H9 (cell line): Measurements from ENCODE around the gene TRPM3. TPM values are rescaled to one million over a fixed set of nuclear protein-coding genes. Genes with fewer than 3 reads are reported as not detected.

ENCODE experiments used
- DNase-seq: peaks from one replicate; pipeline ENCODE4 v3.0.0-alpha.2; 2017
- H2AFZ ChIP-seq: one replicate; pipeline ENCODE4 v1.6.1; 2013; ENCODE audit warnings: mild to moderate bottlenecking, low read length, control low read depth, moderate library complexity
- H2AK5ac ChIP-seq: 2 replicates; pipeline ENCODE4 v1.6.1; 2013; ENCODE audit warnings: low read length, control low read depth, mixed read lengths; ENCODE audit not compliant: insufficient read length
- H2BK120ac ChIP-seq: one replicate; pipeline ENCODE4 v1.6.1; 2013; ENCODE audit warnings: low read depth, mild to moderate bottlenecking, low read length, control low read depth, inconsistent platforms; ENCODE audit not compliant: poor library complexity, severe bottlenecking
- H2BK12ac ChIP-seq: 2 replicates; pipeline ENCODE4 v1.6.1; 2013; ENCODE audit warnings: low read length, control low read depth, mixed read lengths, low read depth; ENCODE audit not compliant: insufficient read length
- H2BK15ac ChIP-seq: 2 replicates; pipeline ENCODE4 v1.6.1; 2013; ENCODE audit warnings: low read depth, low read length, control low read depth
- H2BK20ac ChIP-seq: one replicate; pipeline ENCODE4 v1.6.1; 2013; ENCODE audit warnings: low read depth, mild to moderate bottlenecking, low read length, control low read depth, inconsistent platforms; ENCODE audit not compliant: poor library complexity, severe bottlenecking
- H2BK5ac ChIP-seq: 2 replicates; pipeline ENCODE4 v1.6.1; 2013; ENCODE audit warnings: low read length, control low read depth, mixed read lengths; ENCODE audit not compliant: insufficient read length
- H3K14ac ChIP-seq: 2 replicates; pipeline ENCODE4 v1.6.1; 2013; ENCODE audit warnings: low read length, control low read depth; ENCODE audit not compliant: insufficient read depth
- H3K18ac ChIP-seq: 2 replicates; pipeline ENCODE4 v1.6.1; 2013; ENCODE audit warnings: low read depth, mild to moderate bottlenecking, mixed read lengths, low read length, control low read depth; ENCODE audit not compliant: insufficient read length
- H3K23ac ChIP-seq: 2 replicates; pipeline ENCODE4 v1.6.1; 2013; ENCODE audit warnings: low read length, control low read depth, mixed read lengths, low read depth; ENCODE audit not compliant: insufficient read length
- H3K23me2 ChIP-seq: 2 replicates; pipeline ENCODE4 v1.6.1; 2013; ENCODE audit warnings: low read depth, mild to moderate bottlenecking, mixed read lengths, low read length, control low read depth; ENCODE audit not compliant: insufficient read length, poor library complexity, severe bottlenecking
- H3K27ac ChIP-seq: 2 replicates; pipeline ENCODE4 v1.5.1; 2013; ENCODE audit warnings: low read length, control low read depth, mixed read lengths, low read depth; ENCODE audit not compliant: insufficient read length
- H3K27me3 ChIP-seq: 2 replicates; pipeline ENCODE4 v1.6.1; 2013; ENCODE audit warnings: low read length, control low read depth, inconsistent platforms; ENCODE audit not compliant: insufficient read depth
- H3K4ac ChIP-seq: 2 replicates; pipeline ENCODE4 v1.6.1; 2013; ENCODE audit warnings: low read depth, mild to moderate bottlenecking, control low read depth, inconsistent platforms, low read length, moderate library complexity
- H3K4me1 ChIP-seq: 2 replicates; pipeline ENCODE4 v1.6.1; 2013; ENCODE audit warnings: low read length, control low read depth, inconsistent platforms; ENCODE audit not compliant: insufficient read depth
- H3K4me2 ChIP-seq: 2 replicates; pipeline ENCODE4 v1.6.1; 2013; ENCODE audit warnings: low read length, control low read depth, mixed read lengths; ENCODE audit not compliant: insufficient read length, insufficient read depth
- H3K56ac ChIP-seq: 2 replicates; pipeline ENCODE4 v1.6.1; 2013; ENCODE audit warnings: low read depth, mild to moderate bottlenecking, mixed read lengths, low read length, control low read depth; ENCODE audit not compliant: insufficient read length
- H3K79me1 ChIP-seq: 2 replicates; pipeline ENCODE4 v1.6.1; 2013; ENCODE audit warnings: low read depth, mild to moderate bottlenecking, moderate library complexity, low read length, control low read depth, inconsistent platforms; ENCODE audit not compliant: insufficient read depth, poor library complexity, severe bottlenecking
- H3K79me2 ChIP-seq: 2 replicates; pipeline ENCODE4 v1.6.1; 2013; ENCODE audit warnings: low read length, control low read depth, inconsistent platforms; ENCODE audit not compliant: insufficient read depth
- H3K9ac ChIP-seq: 2 replicates; pipeline ENCODE4 v1.6.1; 2013; ENCODE audit warnings: low read length, control low read depth, mixed read lengths; ENCODE audit not compliant: insufficient read length; ENCODE audit errors: extremely low read depth
- H3K9me3 ChIP-seq: one replicate; pipeline ENCODE4 v1.6.1; 2013; ENCODE audit warnings: low read depth, low read length, inconsistent platforms; ENCODE audit not compliant: control insufficient read depth
- H3T11ph ChIP-seq: one replicate; pipeline ENCODE4 v1.6.1; 2013; ENCODE audit warnings: mild to moderate bottlenecking, low read length, control low read depth, inconsistent platforms
- H4K20me1 ChIP-seq: one replicate; pipeline ENCODE4 v1.6.1; 2013; ENCODE audit not compliant: control insufficient read depth, insufficient read length, insufficient read depth
- H4K5ac ChIP-seq: 2 replicates; pipeline ENCODE4 v1.6.1; 2013; ENCODE audit warnings: low read depth, mild to moderate bottlenecking, mixed read lengths, low read length, control low read depth; ENCODE audit not compliant: insufficient read length
- H4K8ac ChIP-seq: replicated peaks from 2 replicates; pipeline ENCODE4 v1.6.1; 2013; ENCODE audit warnings: low read length, control low read depth, mixed read lengths, low read depth; ENCODE audit not compliant: insufficient read length
- H4K91ac ChIP-seq: 2 replicates; pipeline ENCODE4 v1.6.1; 2013; ENCODE audit warnings: low read depth, mild to moderate bottlenecking, moderate library complexity, mixed read lengths, low read length, control low read depth; ENCODE audit not compliant: insufficient read length
- H3K27ac Mint-ChIP-seq, 3 experiments: 2 replicates in 2 of 3; 3 replicates in 1 of 3; pipeline ENCODE4 v1.8.0; 2020 to 2021; ENCODE audit warnings: mixed read lengths in 3 of 3, mild to moderate bottlenecking in 1 of 3, moderate library complexity in 1 of 3
- H3K27me3 Mint-ChIP-seq: 2 replicates; pipeline ENCODE4 v1.8.0; 2021; ENCODE audit warnings: low read depth, mild to moderate bottlenecking, moderate library complexity, mixed read lengths
- H3K36me3 Mint-ChIP-seq, 3 experiments: 2 replicates in 2 of 3; 3 replicates in 1 of 3; pipeline ENCODE4 v1.8.0; 2020 to 2021; ENCODE audit warnings: low read depth in 3 of 3, mixed read lengths in 3 of 3; ENCODE audit not compliant: insufficient read depth in 1 of 3
- H3K4me1 Mint-ChIP-seq, 2 experiments: 2 replicates each; pipeline ENCODE4 v1.8.0; 2020; ENCODE audit warnings: mixed read lengths in 2 of 2
- H3K4me3 Mint-ChIP-seq, 2 experiments: 2 replicates in 1 of 2; 3 replicates in 1 of 2; pipeline ENCODE4 v1.8.0; 2020 to 2021; ENCODE audit warnings: mild to moderate bottlenecking in 2 of 2, mixed read lengths in 2 of 2, moderate library complexity in 1 of 2
- H3K9me3 Mint-ChIP-seq, 2 experiments: 2 replicates in 1 of 2; 3 replicates in 1 of 2; pipeline ENCODE4 v1.8.0; 2020; ENCODE audit warnings: mild to moderate bottlenecking in 2 of 2, mixed read lengths in 2 of 2, moderate library complexity in 1 of 2
- WGBS: extraction: QIAGEN DNeasy Blood & Tissue Kit; methylation state at CpG from one replicate; pipeline ENCODE4 v1.1.7; 2013; ENCODE audit warnings: missing lambda C conversion rate, low lambda C conversion rate, mixed read lengths; ENCODE audit not compliant: insufficient read length; ENCODE audit errors: extremely low coverage; 5-methylcytosine and 5-hydroxymethylcytosine counted together
- total RNA-seq: library from RNA; stranded (reverse); gene quantifications from 2 replicates; pipeline ENCODE4 v1.2.1, GENCODE V29; 2021
- TF ChIP-seq, protein P1 (sequence below): fragments of 200-600 bp; sonication (generic); conservative IDR thresholded peaks from 3 replicates; pipeline ENCODE4 v1.8.0; 2021; ENCODE audit warnings: antibody characterized with exemption, mild to moderate bottlenecking

The TRPM3 gene
- total RNA-seq, 1 experiment from 2014 or later, result 10.3 TPM

GRCh38 chr9:70791936-70792335 is 329.5 kb downstream of the TRPM3 start:
- Histone ChIP-seq H2BK120ac (no peak overlapping the region), H3K23me2 (no peaks in the 10 kb centered on the region), H3K56ac (no peak overlapping the region), H3K4ac (no peak overlapping the region), H2AK5ac (no peak overlapping the region), H2BK5ac (no peak overlapping the region), H3K4me1 (no peaks in the 10 kb centered on the region), H3K79me2 (no peaks in the 10 kb centered on the region), H3T11ph (no peak overlapping the region), H3K9me3 (no peaks in the 10 kb centered on the region), H2AFZ (no peak overlapping the region), H4K20me1 (no peaks in the 10 kb centered on the region), H3K18ac (no peak overlapping the region), H4K91ac (no peak overlapping the region), H3K9ac (no peak overlapping the region), H3K27ac (no peak overlapping the region), H2BK12ac (no peak overlapping the region), H2BK20ac (no peak overlapping the region), H3K14ac (no peak overlapping the region), H4K5ac (no peak overlapping the region), H4K8ac (no peak overlapping the region), H3K4me2 (no peak overlapping the region), H3K79me1 (no peaks in the 10 kb centered on the region), H3K23ac (no peak overlapping the region), H3K27me3 (no peaks in the 10 kb centered on the region), H2BK15ac (no peak overlapping the region)
- Mint-ChIP-seq H3K9me3 (no peaks in the 10 kb centered on the region), H3K4me1 (peaks cover 6 to 7% of the 10 kb centered on the region in 2 experiments), H3K27ac (peak overlapping the region in 1 of 3 experiments; percentile 24; a peak in 1 of 7 replicates), H3K36me3 (0 out of 7 replicates have a peak, but pooled peaks cover 0 to 4% (median 0%) of the 10 kb centered on the region in 3 experiments), H3K27me3 (no peaks in the 10 kb centered on the region), H3K4me3 (no peak overlapping the region)
- DNase-seq, result no peak
- no CpG with 5 or more reads among the region's 3 CpGs for WGBS
- TF ChIP-seq, protein P1, sequence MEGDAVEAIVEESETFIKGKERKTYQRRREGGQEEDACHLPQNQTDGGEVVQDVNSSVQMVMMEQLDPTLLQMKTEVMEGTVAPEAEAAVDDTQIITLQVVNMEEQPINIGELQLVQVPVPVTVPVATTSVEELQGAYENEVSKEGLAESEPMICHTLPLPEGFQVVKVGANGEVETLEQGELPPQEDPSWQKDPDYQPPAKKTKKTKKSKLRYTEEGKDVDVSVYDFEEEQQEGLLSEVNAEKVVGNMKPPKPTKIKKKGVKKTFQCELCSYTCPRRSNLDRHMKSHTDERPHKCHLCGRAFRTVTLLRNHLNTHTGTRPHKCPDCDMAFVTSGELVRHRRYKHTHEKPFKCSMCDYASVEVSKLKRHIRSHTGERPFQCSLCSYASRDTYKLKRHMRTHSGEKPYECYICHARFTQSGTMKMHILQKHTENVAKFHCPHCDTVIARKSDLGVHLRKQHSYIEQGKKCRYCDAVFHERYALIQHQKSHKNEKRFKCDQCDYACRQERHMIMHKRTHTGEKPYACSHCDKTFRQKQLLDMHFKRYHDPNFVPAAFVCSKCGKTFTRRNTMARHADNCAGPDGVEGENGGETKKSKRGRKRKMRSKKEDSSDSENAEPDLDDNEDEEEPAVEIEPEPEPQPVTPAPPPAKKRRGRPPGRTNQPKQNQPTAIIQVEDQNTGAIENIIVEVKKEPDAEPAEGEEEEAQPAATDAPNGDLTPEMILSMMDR, result no peak
